HCT116 (cell line): ENCODE measurements around the gene SMARCA4. TPM values are rescaled to one million over a fixed set of nuclear protein-coding genes. Genes with fewer than 3 reads are reported as not detected.

ENCODE experiments used
- ATAC-seq: fragments of 200-7000 bp; cut with Tn5 transposase; 2 replicates; pipeline ENCODE4 v1.9.1; 2020; ENCODE audit warnings: mild to moderate bottlenecking, moderate library complexity
- BruUV-seq: library from RNA; stranded (reverse); fragments of 400-500 nt; replicated peaks from 2 replicates; lab custom pipeline; 2021; lab: Mats Ljungman, UMichigan
- CTCF ChIA-PET: fragments of 300-600 bp; sonication (Branson Sonifier 250); formaldehyde crosslinking; loops from one replicate; lab custom pipeline; 2021; ENCODE audit warnings: antibody characterized with exemption; lab: Charles Lee
- POLR2A ChIA-PET: fragments of 300-600, 350-600 bp; sonication (Branson Sonifier 250); formaldehyde crosslinking; loops from one replicate; lab custom pipeline; 2021; ENCODE audit warnings: antibody characterized with exemption; lab: Charles Lee
- RAD21 ChIA-PET, 2 experiments: fragments of 300-600 bp; sonication (Branson Sonifier 250); formaldehyde crosslinking; loops; one replicate each; lab custom pipeline; 2023; ENCODE audit warnings: low total read pairs in 2 of 2; ENCODE audit not compliant: uncharacterized antibody in 2 of 2, unreplicated experiment in 2 of 2, low non-redundant PET in 1 of 2; lab: Charles Lee
- DNase-seq: peaks from one replicate; pipeline ENCODE4 v3.0.0-alpha.2; 2010; ENCODE audit warnings: low read depth, low spot score
- H2AFZ ChIP-seq: fragments of 200-600 bp; shearing (Covaris generic), sonication (generic); 2 replicates; pipeline ENCODE4 v1.6.1; 2017; ENCODE audit warnings: low read depth, mixed run types, mixed read lengths, antibody characterized with exemption, low read length; ENCODE audit not compliant: poor library complexity, severe bottlenecking
- H3K27ac ChIP-seq: 2 replicates; pipeline ENCODE4 v1.5.1; 2012; ENCODE audit warnings: low read depth, low read length
- H3K27me3 ChIP-seq: fragments of 200-600 bp; sonication (generic); 2 replicates; pipeline ENCODE4 v1.6.1; 2016; ENCODE audit warnings: mixed run types, low read length, mixed read lengths; ENCODE audit not compliant: insufficient read depth
- H3K36me3 ChIP-seq, 2 experiments: fragments of 200-500 bp in 1 of 2; fragments of 200-600 bp in 1 of 2; sonication (Bioruptor generic) in 1 of 2; sonication (generic) in 1 of 2; 2 replicates each; pipeline versions ENCODE4 v1.5.1 to v1.6.1; 2014 to 2016; ENCODE audit warnings: low read length in 2 of 2, inconsistent platforms in 1 of 2, mixed read lengths in 1 of 2, mixed run types in 1 of 2; ENCODE audit not compliant: insufficient read depth in 2 of 2, control insufficient read depth in 1 of 2
- H3K4me1 ChIP-seq, 2 experiments: fragments of 200-600 bp in 1 of 2; sonication (generic) in 1 of 2; 2 replicates each; pipeline versions ENCODE4 v1.5.1 to v1.6.1; 2012 to 2017; ENCODE audit warnings: low read length in 2 of 2, inconsistent platforms in 1 of 2, mild to moderate bottlenecking in 1 of 2, mixed read lengths in 1 of 2, mixed run types in 1 of 2, moderate library complexity in 1 of 2; ENCODE audit not compliant: insufficient read depth in 2 of 2, control insufficient read depth in 1 of 2
- H3K4me2 ChIP-seq: fragments of 200-600 bp; sonication (generic); 2 replicates; pipeline ENCODE4 v1.6.1; 2017; ENCODE audit warnings: mixed run types, low read length, mixed read lengths
- H3K4me3 ChIP-seq, 2 experiments: fragments of 200-600 bp in 1 of 2; sonication (generic) in 1 of 2; replicated peaks in 1 of 2; 2 replicates each; pipeline ENCODE4 v1.5.1; 2011 to 2016; ENCODE audit warnings: low read length in 2 of 2, control low read depth in 1 of 2, low read depth in 1 of 2, mild to moderate bottlenecking in 1 of 2, mixed read lengths in 1 of 2, mixed run types in 1 of 2
- H3K79me2 ChIP-seq: fragments of 200-600 bp; sonication (generic); 2 replicates; pipeline ENCODE4 v1.6.1; 2017; ENCODE audit warnings: mild to moderate bottlenecking, mixed run types, low read length, moderate library complexity, mixed read lengths; ENCODE audit not compliant: insufficient read depth
- H3K9ac ChIP-seq: fragments of 200-600 bp; sonication (generic); 2 replicates; pipeline ENCODE4 v1.6.1; 2016; ENCODE audit warnings: low read length, mixed read lengths
- H3K9me2 ChIP-seq: fragments of 200-600 bp; sonication (generic), shearing (Covaris generic); 2 replicates; pipeline ENCODE4 v1.6.1; 2017; ENCODE audit warnings: mixed run types, mild to moderate bottlenecking, moderate library complexity; ENCODE audit not compliant: insufficient read depth
- H3K9me3 ChIP-seq, 2 experiments: fragments of 200-500 bp in 1 of 2; fragments of 200-600 bp in 1 of 2; sonication (Bioruptor generic) in 1 of 2; sonication (generic) in 1 of 2; 2 replicates each; pipeline ENCODE4 v1.6.1; 2014 to 2017; ENCODE audit warnings: low read length in 2 of 2, mixed read lengths in 2 of 2, inconsistent platforms in 1 of 2, low read depth in 1 of 2, mild to moderate bottlenecking in 1 of 2, mixed run types in 1 of 2, moderate library complexity in 1 of 2; ENCODE audit not compliant: control insufficient read depth in 1 of 2, insufficient read depth in 1 of 2
- H4K20me1 ChIP-seq: fragments of 200-600 bp; sonication (generic), shearing (Covaris generic); 2 replicates; pipeline ENCODE4 v1.6.1; 2017; ENCODE audit warnings: mixed run types, mild to moderate bottlenecking, moderate library complexity; ENCODE audit not compliant: insufficient read depth
- CEBPB ChIP-seq: IDR thresholded peaks from 2 replicates; pipeline ENCODE4 v1.6.1; 2012; ENCODE audit warnings: low read depth
- CTCF ChIP-seq, 3 experiments: fragments of 200-600 bp in 1 of 3; sonication (generic) in 1 of 3; IDR thresholded peaks in 2 of 3; conservative IDR thresholded peaks in 1 of 3; 2 replicates each; pipeline ENCODE4 v1.5.1; 2012 to 2017; ENCODE audit warnings: low read depth in 2 of 3, low read length in 2 of 3, antibody characterized with exemption in 1 of 3, borderline replicate concordance in 1 of 3, control low read depth in 1 of 3, mild to moderate bottlenecking in 1 of 3, mixed read lengths in 1 of 3, mixed run types in 1 of 3, moderate library complexity in 1 of 3; ENCODE audit not compliant: insufficient read depth in 1 of 3
- EGR1 ChIP-seq: IDR thresholded peaks from 2 replicates; pipeline ENCODE4 v1.6.1; 2012; ENCODE audit warnings: low read depth
- ELF1 ChIP-seq: IDR thresholded peaks from 2 replicates; pipeline ENCODE4 v1.6.1; 2012; ENCODE audit warnings: low read depth, borderline replicate concordance
- EZH2phosphoT487 ChIP-seq: fragments of 200-600 bp; IDR thresholded peaks from 2 replicates; pipeline ENCODE4 v1.6.1; 2018; ENCODE audit warnings: antibody characterized with exemption, borderline replicate concordance
- JUND ChIP-seq: IDR thresholded peaks from 2 replicates; pipeline ENCODE4 v1.6.1; 2012
- MAX ChIP-seq: IDR thresholded peaks from 2 replicates; pipeline ENCODE4 v1.6.1; 2012
- POLR2A ChIP-seq: IDR thresholded peaks from 2 replicates; pipeline ENCODE4 v1.7.0; 2011; ENCODE audit warnings: borderline replicate concordance; ENCODE audit not compliant: insufficient read depth, insufficient read length; ENCODE audit errors: extremely low read depth
- POLR2AphosphoS5 ChIP-seq: IDR thresholded peaks from 2 replicates; pipeline ENCODE4 v1.6.1; 2011; ENCODE audit warnings: mild to moderate bottlenecking, low read depth, low read length, moderate library complexity
- REST ChIP-seq: IDR thresholded peaks from 2 replicates; pipeline ENCODE4 v1.6.1; 2012; ENCODE audit warnings: low read depth
- SIN3A ChIP-seq: IDR thresholded peaks from 2 replicates; pipeline ENCODE4 v1.6.1; 2012; ENCODE audit warnings: low read depth
- SRF ChIP-seq: IDR thresholded peaks from 2 replicates; pipeline ENCODE4 v1.6.1; 2012; ENCODE audit warnings: low read depth
- YY1 ChIP-seq: IDR thresholded peaks from 2 replicates; pipeline ENCODE4 v1.6.1; 2011; ENCODE audit warnings: low read length, low read depth, moderate library complexity, mild to moderate bottlenecking; ENCODE audit not compliant: insufficient replicate concordance; ENCODE audit errors: extremely low read depth
- ZFX ChIP-seq: fragments of 450-650 bp; IDR thresholded peaks from 2 replicates; pipeline ENCODE4 v1.6.1; 2017
- ZNF274 ChIP-seq: fragments of 200-500 bp; sonication (Bioruptor generic); IDR thresholded peaks from 2 replicates; pipeline ENCODE4 v1.6.1; 2014; ENCODE audit warnings: mild to moderate bottlenecking, low read depth, low read length, inconsistent platforms
- intact Hi-C: fragments of 100-400 bp; cut with micrococcal nuclease; formaldehyde crosslinking; loops from 2 replicates; pipeline ENCODE4 v1.10.0; 2022
- total RNA-seq: library from RNA; stranded (reverse); gene quantifications from one replicate; pipeline ENCODE4 v1.2.1, GENCODE V29; 2021; ENCODE audit not compliant: unreplicated experiment
- TF ChIP-seq, protein P1 (sequence below): IDR thresholded peaks from 2 replicates; pipeline ENCODE4 v1.6.1; 2012

SMARCA4 gene
- total RNA-seq, 1 experiment from 2014 or later, result 116 TPM

DNA sequence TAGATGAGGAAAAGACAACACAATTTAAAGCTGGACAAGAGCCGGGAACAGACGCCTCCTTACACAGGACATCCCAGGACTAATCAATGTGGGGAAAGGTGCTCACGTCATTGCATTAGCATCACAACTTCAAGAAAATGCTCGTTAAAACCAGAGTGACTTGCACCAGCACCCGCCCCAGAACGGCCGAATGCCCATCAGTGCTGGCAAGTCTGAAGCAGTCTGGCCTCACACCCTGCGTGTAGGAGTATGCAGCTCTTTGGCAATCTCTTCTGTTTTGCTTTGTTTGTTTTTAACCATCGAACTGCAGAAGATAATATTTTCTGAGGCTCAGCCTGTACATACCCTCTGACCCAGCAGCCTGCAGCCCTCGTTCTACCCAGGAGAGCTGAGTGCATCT, 83.6 kb downstream of the SMARCA4 start (continued):
- TF ChIP-seq REST (no peak), POLR2A (no peak), YY1 (no peak), ZNF274 (no peak), ELF1 (no peak)
- TF ChIP-seq, all 23 proteins: peak for 0

DNA sequence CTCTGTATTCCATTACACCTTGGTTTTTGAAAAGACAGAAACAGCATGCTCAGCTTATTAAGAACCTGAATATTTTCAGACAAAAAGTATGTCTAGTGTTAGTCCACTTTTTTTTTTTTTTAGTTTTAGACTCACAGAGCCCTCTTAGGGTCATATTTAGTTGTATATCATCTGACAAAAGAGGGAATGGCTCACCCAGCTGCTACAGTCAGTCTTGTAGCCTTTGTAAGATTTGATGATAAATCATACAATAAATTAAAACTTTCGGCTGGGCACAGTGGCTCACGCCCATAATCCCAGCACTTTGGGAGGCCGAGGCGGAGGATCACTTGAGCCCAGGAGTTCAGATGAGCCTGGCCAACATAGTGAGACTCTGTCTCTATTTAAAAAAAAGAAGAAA, 84.7 kb downstream of the SMARCA4 start:
- no peak overlapping the region for H3K4me2 ChIP-seq
- H3K9me3 ChIP-seq, result no peaks in the 10 kb centered on the region
- intact Hi-C loops, result no loop called here
- no peaks in the 10 kb centered on the region for H3K27me3 ChIP-seq
- no peak overlapping the region for H3K4me3 ChIP-seq
- no peaks in the 10 kb centered on the region for H3K4me1 ChIP-seq
- H3K27ac ChIP-seq, result no peak overlapping the region
- peaks cover 14 to 37% of the 10 kb centered on the region in 2 experiments for H3K36me3 ChIP-seq
- ChIA-PET CTCF (interaction anchor here (1.3 kb wide), 1 partner anchor 10 kb away, joined by 4 read pairs; no protein-coding TSS in a partner anchor), RAD21 (no interaction called here), POLR2A (no interaction called here)
- no peak for DNase-seq
- BruUV-seq, result no TSS peak
- no peak for ATAC-seq
- no peak overlapping the region for H3K9ac ChIP-seq
- H3K9me2 ChIP-seq, result no peaks in the 10 kb centered on the region
- peaks cover 15% of the 10 kb centered on the region; the same call in 1 of the 2 replicates for H3K79me2 ChIP-seq
- H4K20me1 ChIP-seq, result no peaks in the 10 kb centered on the region
- H2AFZ ChIP-seq, result no peak overlapping the region
- TF ChIP-seq JUND, result no peak
- TF ChIP-seq SIN3A, result no peak
- TF ChIP-seq ZFX, result no peak
- TF ChIP-seq, protein P1, sequence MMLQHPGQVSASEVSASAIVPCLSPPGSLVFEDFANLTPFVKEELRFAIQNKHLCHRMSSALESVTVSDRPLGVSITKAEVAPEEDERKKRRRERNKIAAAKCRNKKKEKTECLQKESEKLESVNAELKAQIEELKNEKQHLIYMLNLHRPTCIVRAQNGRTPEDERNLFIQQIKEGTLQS, result no peak
- TF ChIP-seq CTCF (IDR thresholded peaks at IDR 0.05 in 2 of 3, conservative IDR thresholded peaks at IDR 0.05 in 1 of 3; ENCODE audit: borderline replicate concordance in 1 of 3, insufficient read depth in 1 of 3, low read depth in 2 of 3, low read length in 2 of 3), result no peak
- TF ChIP-seq POLR2A, result no peak
- TF ChIP-seq ELF1, result no peak
- TF ChIP-seq CEBPB, result no peak
- TF ChIP-seq SRF, result no peak
- no peak for TF ChIP-seq REST
- TF ChIP-seq POLR2AphosphoS5, result no peak
- no peak for TF ChIP-seq MAX
- no peak for TF ChIP-seq EZH2phosphoT487
- no peak for TF ChIP-seq EGR1
